ENCODE measurements around the gene PIP5K1B. TPM values are rescaled to one million over a fixed set of nuclear protein-coding genes. Genes with fewer than 3 reads are reported as not detected.

Gene PIP5K1B
- total RNA-seq, 1 experiment from 2014 or later, result not detected

DNA sequence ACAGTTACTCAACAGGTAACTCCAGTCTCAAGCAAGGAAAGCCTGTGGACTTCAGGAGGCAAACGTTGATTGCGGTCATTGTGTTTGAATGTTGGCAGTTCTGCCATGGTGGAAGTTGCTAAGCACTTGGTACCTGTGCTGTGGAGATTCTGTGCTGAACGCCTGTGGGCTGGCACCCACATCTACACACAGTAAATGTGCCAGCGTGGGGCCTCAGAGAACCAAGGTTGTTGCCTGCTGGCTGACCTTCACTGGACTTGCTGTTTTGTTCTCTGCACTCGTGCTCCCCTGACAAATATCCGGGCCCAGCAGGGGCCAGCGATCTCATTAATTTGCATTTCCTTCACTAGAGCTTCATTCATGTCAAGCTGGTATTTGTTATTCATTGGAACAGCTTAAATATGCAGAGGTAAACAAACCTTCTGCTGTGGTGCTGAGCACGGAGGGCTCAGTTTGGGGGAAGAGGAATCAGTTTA lies 167.0 kb downstream of the PIP5K1B start:
- no peak overlapping the region for H3K9ac ChIP-seq (ENCODE audit: low read length)
- H3K9me3 ChIP-seq (ENCODE audit: low read length), result no peaks in the 10 kb centered on the region
- intact Hi-C loops (cut with micrococcal nuclease), result no loop called here
- H3K4me3 ChIP-seq (ENCODE audit: low read length), result no peak overlapping the region
- peaks cover 61% of the 10 kb centered on the region for H3K27me3 ChIP-seq (ENCODE audit: low read length)
- no peak overlapping the region for H3K27ac ChIP-seq (ENCODE audit: low read length)
- no peaks in the 10 kb centered on the region for H3K36me3 ChIP-seq (ENCODE audit: low read depth, low read length)
- no peak overlapping the region for H3K4me2 ChIP-seq (ENCODE audit: low read length)
- H3F3A ChIP-seq (ENCODE audit: low read length, unreplicated experiment), result no peaks in the 10 kb centered on the region
- H4K20me1 ChIP-seq (ENCODE audit: low read length), result no peaks in the 10 kb centered on the region
- TF ChIP-seq EZH2 (IDR thresholded peaks at IDR 0.05; ENCODE audit: low read length, unreplicated experiment) (no peak), EZH2phosphoT487 (IDR thresholded peaks at IDR 0.05; ENCODE audit: borderline replicate concordance, low read length) (no peak)
- TF ChIP-seq, protein P1, sequence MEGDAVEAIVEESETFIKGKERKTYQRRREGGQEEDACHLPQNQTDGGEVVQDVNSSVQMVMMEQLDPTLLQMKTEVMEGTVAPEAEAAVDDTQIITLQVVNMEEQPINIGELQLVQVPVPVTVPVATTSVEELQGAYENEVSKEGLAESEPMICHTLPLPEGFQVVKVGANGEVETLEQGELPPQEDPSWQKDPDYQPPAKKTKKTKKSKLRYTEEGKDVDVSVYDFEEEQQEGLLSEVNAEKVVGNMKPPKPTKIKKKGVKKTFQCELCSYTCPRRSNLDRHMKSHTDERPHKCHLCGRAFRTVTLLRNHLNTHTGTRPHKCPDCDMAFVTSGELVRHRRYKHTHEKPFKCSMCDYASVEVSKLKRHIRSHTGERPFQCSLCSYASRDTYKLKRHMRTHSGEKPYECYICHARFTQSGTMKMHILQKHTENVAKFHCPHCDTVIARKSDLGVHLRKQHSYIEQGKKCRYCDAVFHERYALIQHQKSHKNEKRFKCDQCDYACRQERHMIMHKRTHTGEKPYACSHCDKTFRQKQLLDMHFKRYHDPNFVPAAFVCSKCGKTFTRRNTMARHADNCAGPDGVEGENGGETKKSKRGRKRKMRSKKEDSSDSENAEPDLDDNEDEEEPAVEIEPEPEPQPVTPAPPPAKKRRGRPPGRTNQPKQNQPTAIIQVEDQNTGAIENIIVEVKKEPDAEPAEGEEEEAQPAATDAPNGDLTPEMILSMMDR (conservative IDR thresholded peaks at IDR 0.05; ENCODE audit: low read depth, low read length), result no peak
- no peak for DNase-seq
- H3K79me2 ChIP-seq (ENCODE audit: low read length), result no peaks in the 10 kb centered on the region
- no peak for ATAC-seq
- no peaks in the 10 kb centered on the region for H3K9me2 ChIP-seq (replicated peaks; ENCODE audit: low read length)
- H2AFZ ChIP-seq (ENCODE audit: low read length), result no peak overlapping the region
- no peaks in the 10 kb centered on the region for H3K4me1 ChIP-seq (ENCODE audit: insufficient read depth, low read length)
- BruUV-seq (replicated peaks), result no TSS peak
- POLR2A ChIA-PET (ENCODE audit: unreplicated experiment), result no interaction called here
- CTCF ChIA-PET, result no interaction called here

- no peaks in the 10 kb centered on the region for H3K36me3 ChIP-seq (ENCODE audit: low read depth, low read length)
- no peaks in the 10 kb centered on the region for H3K4me1 ChIP-seq (ENCODE audit: insufficient read depth, low read length)
- H3K4me2 ChIP-seq (ENCODE audit: low read length), result no peak overlapping the region
- no peak for TF ChIP-seq EZH2phosphoT487 (IDR thresholded peaks at IDR 0.05; ENCODE audit: borderline replicate concordance, low read length)
- no peak for TF ChIP-seq EZH2 (IDR thresholded peaks at IDR 0.05; ENCODE audit: low read length, unreplicated experiment)
- TF ChIP-seq, protein P1 (conservative IDR thresholded peaks at IDR 0.05; ENCODE audit: low read depth, low read length), result no peak
- H2AFZ ChIP-seq (ENCODE audit: low read length), result no peak overlapping the region
- intact Hi-C loops (cut with micrococcal nuclease), result no loop called here
- BruUV-seq (replicated peaks), result no TSS peak
- H3K9me3 ChIP-seq (ENCODE audit: low read length), result no peaks in the 10 kb centered on the region
- no peak for DNase-seq
- peaks cover 55% of the 10 kb centered on the region for H3K27me3 ChIP-seq (ENCODE audit: low read length)
- no peaks in the 10 kb centered on the region for H3K9me2 ChIP-seq (replicated peaks; ENCODE audit: low read length)
- H4K20me1 ChIP-seq (ENCODE audit: low read length), result no peaks in the 10 kb centered on the region
- ChIA-PET CTCF (no interaction called here), POLR2A (ENCODE audit: unreplicated experiment) (no interaction called here)
- no peak for ATAC-seq
- no peak overlapping the region for H3K27ac ChIP-seq (ENCODE audit: low read length)
- no peaks in the 10 kb centered on the region for H3F3A ChIP-seq (ENCODE audit: low read length, unreplicated experiment)
- H3K79me2 ChIP-seq (ENCODE audit: low read length), result no peaks in the 10 kb centered on the region
- no peak overlapping the region for H3K9ac ChIP-seq (ENCODE audit: low read length)
- no peak overlapping the region for H3K4me3 ChIP-seq (ENCODE audit: low read length)
Measured at GRCh38 chr9:68873179-68873578, 168.1 kb downstream of the PIP5K1B start.

GRCh38 chr9:68876273-68876672 lies 171.2 kb downstream of the PIP5K1B start:
- DNase-seq (no peak), ATAC-seq (no peak)
- Histone ChIP-seq H4K20me1 (ENCODE audit: low read length) (no peaks in the 10 kb centered on the region), H3K4me3 (ENCODE audit: low read length) (no peak overlapping the region), H2AFZ (ENCODE audit: low read length) (no peak overlapping the region), H3K27ac (ENCODE audit: low read length) (no peak overlapping the region), H3F3A (ENCODE audit: low read length, unreplicated experiment) (no peaks in the 10 kb centered on the region), H3K4me1 (ENCODE audit: insufficient read depth, low read length) (no peaks in the 10 kb centered on the region), H3K4me2 (ENCODE audit: low read length) (no peak overlapping the region), H3K27me3 (ENCODE audit: low read length) (peaks cover 47% of the 10 kb centered on the region), H3K9me3 (ENCODE audit: low read length) (no peaks in the 10 kb centered on the region), H3K79me2 (ENCODE audit: low read length) (no peaks in the 10 kb centered on the region), H3K9me2 (replicated peaks; ENCODE audit: low read length) (no peaks in the 10 kb centered on the region), H3K9ac (ENCODE audit: low read length) (no peak overlapping the region), H3K36me3 (ENCODE audit: low read depth, low read length) (no peaks in the 10 kb centered on the region)
- CTCF ChIA-PET, result no interaction called here
- TF ChIP-seq, protein P1 (conservative IDR thresholded peaks at IDR 0.05; ENCODE audit: low read depth, low read length), result no peak
- no peak for TF ChIP-seq EZH2phosphoT487 (IDR thresholded peaks at IDR 0.05; ENCODE audit: borderline replicate concordance, low read length)
- TF ChIP-seq EZH2 (IDR thresholded peaks at IDR 0.05; ENCODE audit: low read length, unreplicated experiment), result no peak
- no TSS peak for BruUV-seq (replicated peaks)
- POLR2A ChIA-PET (ENCODE audit: unreplicated experiment), result no interaction called here
- intact Hi-C loops (cut with micrococcal nuclease), result no loop called here

Measured in PC-3 (cell line).